RKO (cell line): ENCODE measurements around the gene FIBCD1.

Experiments used
- DNase-seq: peaks from one replicate; pipeline ENCODE4 v3.0.0-alpha.2; 2016; ENCODE audit warnings: low spot score

The FIBCD1 gene, protein sequence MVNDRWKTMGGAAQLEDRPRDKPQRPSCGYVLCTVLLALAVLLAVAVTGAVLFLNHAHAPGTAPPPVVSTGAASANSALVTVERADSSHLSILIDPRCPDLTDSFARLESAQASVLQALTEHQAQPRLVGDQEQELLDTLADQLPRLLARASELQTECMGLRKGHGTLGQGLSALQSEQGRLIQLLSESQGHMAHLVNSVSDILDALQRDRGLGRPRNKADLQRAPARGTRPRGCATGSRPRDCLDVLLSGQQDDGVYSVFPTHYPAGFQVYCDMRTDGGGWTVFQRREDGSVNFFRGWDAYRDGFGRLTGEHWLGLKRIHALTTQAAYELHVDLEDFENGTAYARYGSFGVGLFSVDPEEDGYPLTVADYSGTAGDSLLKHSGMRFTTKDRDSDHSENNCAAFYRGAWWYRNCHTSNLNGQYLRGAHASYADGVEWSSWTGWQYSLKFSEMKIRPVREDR

DNA sequence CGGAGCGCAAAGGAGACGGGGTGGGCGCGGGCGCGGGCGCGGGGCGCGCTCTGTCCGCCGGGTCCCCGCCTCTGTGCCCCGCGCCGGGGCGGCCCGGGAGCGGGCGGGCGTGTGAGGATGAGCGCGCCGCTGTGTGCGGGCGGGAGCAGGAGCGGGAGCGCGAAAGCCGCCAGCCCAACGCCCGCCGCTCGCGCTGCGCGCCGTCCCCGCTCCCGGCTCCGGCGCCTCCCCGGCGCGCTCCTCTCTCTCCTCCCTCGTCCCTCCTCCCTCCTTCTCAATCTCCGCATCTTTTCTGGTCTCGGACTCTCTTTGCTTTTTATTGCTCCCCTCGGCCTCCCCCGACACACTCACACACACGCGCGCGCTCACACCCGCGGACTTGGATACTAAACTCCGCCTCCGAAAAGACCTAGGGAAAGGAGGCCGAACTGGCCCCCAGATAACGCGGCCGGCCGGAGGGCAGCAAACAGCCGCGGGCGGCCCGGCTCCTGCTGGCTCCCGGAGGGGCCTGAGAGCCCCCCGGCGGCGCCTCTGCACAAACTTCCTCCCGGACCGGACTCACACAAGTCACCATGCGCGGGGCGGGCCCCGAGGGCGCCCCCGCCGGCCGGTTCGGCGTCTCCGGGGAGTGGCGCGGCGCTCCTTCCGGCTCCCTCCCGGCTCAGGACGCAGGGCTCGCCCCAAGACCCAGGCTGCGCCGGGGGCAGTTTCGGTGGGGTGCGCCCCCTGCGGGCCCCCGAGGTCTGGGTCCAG is at the start of gene FIBCD1:
Gene FIBCD1, minus strand, starts transcription at position 596 of the 753 bp plus-strand sequence. CDS start 640 bp downstream, outside the sequence.
- DNase-seq, result peak; percentile 85

DNA sequence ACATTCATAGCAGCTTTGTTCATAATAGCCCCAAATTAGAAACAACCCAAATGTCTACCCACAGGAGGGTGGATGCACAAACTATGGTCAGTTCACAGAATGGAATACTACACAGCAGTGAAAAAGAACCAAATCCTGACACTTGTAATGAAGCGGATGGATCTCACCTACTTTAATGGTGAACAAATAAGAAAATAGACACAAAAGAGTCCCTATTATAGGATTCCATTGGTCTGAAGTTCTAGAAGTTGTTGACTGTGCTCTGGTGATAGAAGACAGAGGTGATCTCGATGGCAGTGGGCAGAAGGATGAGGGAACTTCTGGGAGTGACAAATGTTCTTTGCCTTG is 49.3 kb upstream of the FIBCD1 start:
- no peak for DNase-seq

DNA sequence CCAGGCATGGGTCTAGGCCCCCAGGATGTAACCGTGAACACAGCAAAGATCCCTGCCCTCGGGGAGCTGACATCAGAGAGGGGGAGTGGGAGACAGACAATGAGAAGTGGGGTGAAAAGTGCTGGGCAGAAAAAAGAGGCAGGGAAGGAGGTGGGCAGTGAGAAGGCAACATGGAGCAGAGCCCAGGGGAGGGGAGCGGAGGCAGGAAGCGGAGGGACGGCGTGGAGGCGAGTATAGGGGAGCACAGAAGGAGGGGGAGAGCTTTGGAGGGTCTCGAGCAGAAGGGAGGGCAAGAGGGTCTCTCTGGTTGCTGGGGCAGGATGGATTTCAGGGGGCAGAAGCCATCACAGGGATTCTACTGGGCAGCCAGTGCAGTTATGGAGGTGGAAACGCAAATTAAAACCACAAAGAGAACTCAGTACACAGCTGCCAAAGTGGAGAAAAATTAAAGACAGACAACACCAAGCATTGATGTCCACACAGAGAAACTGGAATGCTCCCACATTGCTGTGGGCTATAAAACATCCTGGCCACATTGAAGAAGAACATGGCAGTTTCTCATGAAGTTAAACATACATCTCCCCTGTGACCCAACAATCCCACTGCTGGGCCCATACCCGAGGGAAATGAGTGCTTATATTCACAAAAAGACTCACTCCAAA is 48.8 kb upstream of the FIBCD1 start:
- DNase-seq, result no peak

DNA sequence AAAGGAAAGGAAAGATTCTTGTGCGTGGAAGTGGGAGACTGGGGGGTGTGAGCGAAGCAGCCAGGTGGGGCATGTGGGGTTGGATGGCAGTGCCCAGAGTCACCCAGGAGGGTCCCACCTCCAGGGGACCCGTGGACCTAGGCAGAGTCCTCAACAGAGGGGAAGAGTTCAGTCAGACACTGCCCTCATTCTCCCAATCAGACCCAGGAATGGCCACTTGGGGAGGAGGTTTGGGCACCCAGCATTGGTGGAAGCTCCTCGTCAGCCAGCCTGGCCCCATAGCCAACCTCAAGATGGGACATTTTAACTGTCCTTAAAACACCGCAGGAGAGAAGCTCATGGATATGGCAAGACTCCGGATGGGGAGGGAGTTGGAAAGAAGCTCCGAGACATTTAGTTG is 48.0 kb upstream of the FIBCD1 start:
- no peak for DNase-seq

DNA sequence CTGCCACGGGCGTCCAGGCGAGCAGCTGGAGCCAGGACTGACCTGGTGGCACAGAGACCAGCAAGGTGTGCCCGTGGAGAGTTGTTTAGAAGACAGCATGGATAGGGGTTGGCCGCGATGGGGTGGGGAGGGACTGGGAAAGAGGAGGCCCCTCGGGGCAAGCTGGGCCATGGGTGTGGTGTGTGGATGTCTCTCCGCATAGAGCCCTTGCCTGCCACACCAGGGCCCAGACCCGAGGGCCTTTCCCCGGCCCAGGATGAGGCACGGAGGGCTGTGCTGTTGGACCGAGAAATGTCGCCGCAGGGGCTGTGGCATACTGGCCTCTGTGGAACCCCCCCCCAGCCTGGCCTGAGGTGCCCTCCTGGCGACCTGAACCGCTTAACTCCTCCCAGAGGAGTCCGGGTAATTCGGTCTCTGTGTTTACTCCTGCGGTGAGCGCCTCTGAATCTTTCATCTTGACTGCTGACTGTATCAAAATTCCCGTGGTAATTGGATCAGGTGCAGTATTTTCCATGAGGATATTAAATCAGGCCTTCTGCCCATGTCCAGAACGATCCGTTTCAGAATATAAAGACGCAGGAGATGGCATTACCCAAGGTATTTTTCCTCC is 47.4 kb upstream of the FIBCD1 start:
- no peak for DNase-seq

DNA sequence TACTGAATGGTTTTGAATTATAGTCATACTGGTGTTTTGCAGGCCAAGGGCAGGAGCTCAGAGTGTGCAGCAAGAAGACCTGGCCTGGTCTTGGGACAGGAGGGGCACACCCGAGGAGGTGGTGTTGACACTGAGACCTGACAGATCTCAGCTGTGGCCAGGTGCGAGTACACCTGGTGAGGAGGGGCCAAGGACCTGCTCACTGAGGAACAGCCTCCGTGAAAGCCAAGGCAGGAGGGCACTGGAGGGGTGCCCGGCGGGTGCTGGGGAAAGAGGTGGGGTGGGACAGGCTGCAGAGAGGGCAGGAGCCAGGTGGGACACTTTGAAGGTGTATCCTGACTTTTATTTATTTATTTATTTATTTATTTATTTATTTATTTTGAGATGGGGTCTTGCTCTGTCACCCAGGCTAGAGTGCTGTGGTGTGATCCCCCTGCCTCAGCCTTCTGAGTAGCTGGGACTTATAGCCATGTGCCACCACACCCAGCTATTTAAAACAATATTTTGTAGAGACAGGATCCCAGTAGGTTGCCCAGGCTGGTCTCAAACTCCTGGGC is 46.6 kb upstream of the FIBCD1 start:
- DNase-seq, result no peak

DNA sequence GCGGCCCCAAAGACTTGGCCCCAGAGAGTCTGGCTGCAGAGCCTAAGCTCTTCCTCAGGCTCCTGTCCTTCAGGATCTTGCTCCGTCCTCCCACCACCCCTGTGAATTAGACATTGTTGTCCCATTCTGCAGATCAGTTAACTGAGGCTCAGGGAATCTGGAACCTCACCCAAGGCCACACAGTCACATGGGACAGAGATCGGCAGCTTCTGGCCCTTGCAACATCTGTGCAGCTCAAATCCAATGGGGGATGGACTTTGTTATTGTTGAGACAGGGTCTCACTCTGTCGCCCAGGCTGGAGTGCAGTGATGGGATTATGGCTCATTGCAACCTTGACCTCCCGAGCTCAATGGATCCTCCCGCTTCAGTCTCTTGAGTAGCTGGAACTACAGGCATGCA is 46.0 kb upstream of the FIBCD1 start:
- DNase-seq, result no peak

DNA sequence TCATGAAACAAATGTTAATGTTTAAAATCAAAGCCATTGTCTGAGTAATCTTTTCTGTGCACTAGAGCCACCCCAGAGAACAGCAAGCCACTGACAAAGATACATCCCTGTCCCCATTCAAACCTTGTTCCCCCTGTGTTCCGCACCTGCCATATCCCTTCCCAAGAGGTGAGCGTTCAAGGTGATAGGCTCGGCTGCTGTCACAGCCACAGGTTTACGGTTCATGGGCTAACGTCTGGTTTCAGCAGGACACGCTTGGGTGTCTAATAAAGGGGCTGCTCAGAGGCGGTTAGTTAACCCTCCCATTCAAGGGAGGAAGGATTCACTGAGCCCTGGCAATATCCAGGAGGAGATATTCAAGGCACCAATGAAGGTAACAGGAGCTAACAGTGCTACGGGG is 45.5 kb upstream of the FIBCD1 start:
- DNase-seq, result no peak

DNA sequence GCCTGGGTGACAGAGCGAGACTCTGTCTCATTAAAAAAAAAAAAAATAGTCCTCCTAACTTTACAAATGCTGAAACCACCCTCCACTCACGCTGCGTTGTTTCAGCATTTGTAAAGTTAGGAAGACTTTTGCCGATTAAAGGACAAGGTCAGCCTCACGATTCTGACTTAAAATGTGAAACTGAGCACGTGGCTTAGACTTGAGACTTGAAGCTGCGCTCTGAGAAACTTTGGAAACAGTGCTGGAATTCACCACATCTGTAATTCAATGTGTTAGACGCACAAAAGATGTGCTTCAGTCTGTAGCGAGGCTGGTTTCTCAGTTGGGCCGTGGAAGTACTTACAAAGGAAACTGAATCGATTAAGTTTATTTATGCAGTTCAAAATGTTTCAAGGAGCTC is 44.9 kb upstream of the FIBCD1 start:
- DNase-seq, result no peak

DNA sequence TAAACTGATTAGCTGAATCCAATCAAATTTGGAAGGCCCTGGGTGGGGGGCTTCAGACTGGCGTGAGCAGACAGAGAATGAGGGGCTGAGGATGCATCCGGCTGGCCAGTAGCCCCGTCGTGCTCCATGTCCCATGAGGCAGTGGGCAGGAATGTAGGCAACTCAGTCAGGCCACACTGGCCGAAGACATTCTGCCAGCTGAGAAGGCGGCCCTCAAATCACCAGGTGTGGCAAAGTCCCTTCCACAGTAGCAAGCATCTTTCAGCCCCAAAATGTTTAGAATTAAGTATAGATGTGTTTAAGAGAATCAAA is 44.3 kb upstream of the FIBCD1 start:
- no peak for DNase-seq

DNA sequence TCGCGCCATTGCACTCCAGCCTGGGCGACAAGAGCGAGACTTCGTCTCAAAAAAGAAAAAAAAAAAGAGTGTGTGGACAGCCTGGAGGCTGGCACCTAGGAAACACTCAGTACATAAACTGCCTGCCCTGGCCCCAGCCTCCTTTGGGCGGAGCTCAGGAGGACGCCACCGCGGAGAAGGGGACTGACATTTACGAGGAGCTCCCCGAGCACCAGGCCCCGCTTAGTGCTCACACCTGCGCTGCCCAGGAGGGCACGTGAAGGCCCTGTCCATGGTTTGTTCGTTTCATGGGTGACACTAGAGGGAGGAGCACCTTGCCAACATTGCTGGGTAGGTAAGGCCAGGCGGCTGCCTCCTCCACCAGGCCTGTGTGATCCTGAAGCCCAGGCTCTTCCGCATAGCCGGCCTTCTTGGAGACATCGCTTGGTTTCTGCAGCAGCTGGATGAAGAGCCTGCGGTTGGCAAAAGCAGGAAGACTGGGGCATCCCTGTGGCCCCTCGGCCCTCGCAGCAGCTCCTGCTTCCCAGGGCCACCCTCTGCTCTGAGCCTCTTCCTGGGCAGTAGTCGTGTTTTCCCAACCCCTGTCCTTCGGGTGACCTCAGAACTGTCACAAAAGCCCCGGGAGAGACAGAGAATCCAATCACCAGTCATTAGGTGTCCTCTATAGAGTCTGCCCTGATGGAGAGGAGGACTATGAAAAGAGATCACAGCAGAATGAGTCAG is 43.8 kb upstream of the FIBCD1 start:
- DNase-seq, result no peak

DNA sequence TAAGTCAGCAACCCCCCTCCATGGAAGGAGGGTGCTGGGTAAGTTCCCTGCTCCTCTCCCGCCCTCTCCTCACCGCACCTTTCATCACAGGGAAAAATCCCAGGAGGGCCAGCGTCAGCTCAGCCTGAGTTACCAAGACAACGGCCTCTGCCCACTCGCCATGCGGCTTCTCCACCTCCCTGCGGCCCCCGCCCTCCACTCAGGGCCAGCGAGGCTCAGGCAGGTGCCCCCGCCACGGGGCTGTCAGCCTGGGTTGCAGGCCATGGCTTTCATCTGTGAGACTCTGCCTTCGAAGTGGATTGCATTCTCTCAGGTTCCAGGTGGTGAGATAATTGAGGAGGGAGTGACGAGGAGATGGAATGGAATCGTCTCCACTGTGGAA is 42.7 kb upstream of the FIBCD1 start:
- DNase-seq, result no peak

DNA sequence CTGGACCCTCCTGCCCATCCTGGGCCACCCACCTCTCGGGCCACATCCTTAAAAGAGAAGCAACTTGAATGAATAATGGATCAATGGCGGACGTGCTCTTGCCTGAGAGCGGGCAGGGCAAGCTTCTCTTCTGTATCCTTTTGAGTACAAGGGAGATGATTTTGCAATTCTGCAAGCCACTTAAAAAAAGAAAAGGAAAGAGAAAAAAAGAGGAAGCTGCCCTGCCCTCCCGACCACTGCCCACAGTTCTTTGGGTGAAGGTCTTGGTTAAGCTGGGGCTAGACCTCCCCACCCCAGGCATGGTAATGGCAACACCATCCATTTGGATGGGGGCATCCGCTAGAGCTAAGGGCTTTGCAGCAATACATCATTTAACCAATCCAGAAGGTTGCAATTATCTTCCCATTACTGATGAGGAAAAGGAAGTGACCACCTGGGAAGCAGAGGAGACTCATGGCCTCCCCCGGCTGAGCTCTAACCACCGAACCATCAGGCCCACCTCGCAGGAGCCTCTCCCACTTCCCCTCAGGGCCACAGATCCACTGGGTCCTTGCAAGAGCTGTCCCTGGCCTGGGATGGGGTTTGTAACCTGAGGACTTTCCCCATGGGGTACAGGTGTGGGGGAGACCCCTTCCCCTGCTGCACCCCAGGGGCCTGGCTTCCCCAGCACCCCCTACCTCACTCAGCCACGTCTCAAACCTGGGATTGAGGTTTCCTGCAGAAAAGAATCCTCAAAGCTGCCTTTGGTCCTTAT is 42.1 kb upstream of the FIBCD1 start:
- no peak for DNase-seq

DNA sequence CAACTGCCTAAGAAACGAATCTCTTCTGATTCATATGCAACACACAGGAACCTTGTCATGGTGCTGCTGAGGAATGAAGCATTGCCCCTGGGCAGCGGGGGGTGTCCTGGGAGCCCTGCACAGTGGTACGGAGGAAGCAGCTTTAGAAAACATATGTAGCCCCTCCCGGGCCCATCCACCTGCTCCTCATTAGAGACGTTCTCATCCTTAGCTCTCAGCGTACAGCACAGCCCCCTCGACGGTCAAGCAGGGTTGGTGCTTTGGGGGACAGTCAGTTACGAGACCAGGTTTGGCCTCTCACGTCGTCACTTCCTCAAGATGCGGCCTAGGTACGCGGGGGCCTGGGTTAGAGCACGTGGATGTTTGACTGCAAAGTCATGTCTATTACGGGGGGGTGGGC is 41.5 kb upstream of the FIBCD1 start:
- DNase-seq, result no peak

DNA sequence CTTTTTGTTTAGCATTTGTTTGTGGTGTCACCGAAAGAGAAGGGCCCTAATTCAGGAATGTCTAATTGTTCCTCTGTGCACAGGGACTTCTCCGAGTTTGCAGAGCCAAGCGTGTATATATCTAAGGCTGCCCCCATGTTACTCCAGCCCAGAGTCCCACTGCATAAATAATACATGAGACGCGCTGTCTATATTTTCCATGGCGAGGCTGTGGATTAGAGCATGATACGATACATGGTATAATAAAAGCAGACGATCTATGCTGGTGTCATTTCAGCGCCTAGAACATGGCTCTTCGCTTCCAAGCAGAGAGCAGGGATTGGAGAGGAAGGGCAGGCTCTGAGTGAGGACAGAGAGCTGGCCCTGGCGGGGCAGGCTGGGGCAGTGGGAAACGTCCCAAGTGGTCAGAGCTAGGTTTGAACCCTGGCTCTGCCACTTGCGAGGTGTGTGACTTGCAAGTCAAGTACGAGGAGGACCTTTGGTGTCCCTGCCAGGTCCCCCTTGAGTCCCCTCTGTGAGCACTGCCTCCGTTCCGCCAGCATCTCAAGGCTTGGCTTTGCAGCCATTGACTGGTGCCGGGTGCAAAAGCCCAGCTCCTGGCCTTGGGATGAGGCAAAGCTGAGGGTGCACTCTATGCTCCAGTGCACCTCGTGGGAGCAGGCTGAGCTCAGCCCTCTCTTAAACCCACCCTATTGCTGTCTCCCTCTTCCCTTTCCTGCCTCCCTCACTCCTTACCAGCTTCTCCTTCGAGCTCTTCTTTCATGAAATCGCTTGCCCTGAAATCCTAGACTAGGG is 40.7 kb upstream of the FIBCD1 start:
- no peak for DNase-seq

DNA sequence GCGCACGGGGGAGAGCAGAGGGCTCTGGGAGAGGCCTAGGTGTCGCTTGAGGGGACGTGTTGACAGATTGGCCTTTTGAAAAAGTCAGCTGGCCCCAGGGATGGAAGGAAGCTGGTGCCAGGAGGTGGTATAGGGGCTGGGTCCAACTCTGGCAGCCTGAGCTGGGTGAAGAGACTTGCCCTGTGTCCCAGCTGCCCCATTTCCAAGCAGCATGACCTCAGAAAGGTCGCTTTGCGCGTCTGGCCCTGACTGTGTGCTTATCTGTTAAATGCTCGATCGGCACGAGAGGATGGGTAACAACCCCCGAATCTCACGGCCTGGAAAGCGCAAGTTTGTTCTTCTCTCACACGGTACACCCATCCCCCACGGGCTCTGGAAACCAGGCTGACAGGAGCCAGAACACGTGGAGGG is 38.8 kb upstream of the FIBCD1 start:
- no peak for DNase-seq

DNA sequence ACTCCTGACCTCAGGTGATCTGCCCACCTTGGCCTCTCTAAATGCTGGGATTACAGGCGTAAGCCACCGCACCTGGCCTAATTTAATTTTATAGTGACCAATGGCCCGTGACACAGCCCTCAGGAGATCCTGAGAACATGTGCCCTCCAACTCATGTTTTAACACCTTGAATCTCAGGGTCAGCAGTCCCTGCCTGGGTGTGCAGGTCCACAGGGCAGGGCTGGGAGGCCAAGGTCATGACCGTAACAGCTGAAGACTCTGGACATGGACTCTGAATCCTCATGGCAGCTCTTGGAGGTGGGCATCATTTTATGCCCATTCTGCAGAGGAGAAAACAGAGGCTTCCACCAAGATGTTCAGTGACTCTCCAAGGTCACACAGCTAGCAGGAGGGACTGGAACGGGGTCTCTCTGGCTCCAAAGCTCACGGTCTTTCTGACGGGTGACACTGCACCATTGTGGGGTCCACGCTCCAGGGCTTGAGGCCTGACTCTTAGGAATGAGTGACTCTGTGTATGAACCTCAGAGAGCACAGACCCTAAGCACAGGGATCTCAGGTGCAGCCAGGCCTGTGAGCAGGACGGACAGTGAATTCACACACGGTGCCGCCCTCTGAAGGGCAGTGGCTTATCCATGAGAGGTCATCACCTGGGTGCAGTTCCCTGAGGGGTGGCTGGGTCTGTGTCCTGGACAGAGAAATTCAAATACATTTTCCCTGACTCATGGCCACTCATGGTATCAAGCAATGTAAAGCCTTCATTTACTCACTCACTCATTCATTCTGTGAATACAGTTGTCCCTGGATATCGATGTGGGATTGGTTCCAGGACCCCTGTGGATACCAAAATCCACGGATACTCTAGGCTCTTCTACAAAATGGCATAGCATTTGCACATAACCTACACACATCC is 37.1 kb upstream of the FIBCD1 start:
- DNase-seq, result no peak

DNA sequence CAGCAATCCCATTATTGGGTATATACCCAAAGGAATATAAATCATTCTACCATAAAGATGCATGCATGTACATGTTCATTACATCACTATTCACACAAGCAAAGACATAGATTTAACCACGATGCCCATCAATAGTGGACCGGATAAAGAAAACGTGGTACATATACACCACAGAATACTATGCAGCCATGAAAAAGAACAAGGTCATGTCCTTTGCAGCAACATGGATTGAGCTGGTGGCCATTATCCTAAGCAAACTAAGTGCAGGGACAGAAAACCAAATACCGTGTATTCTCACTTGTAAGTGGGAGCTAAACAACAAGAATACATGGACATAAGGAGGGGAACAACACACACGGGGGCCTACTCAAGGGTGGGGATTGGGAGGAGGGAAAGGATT is 36.1 kb upstream of the FIBCD1 start:
- no peak for DNase-seq

DNA sequence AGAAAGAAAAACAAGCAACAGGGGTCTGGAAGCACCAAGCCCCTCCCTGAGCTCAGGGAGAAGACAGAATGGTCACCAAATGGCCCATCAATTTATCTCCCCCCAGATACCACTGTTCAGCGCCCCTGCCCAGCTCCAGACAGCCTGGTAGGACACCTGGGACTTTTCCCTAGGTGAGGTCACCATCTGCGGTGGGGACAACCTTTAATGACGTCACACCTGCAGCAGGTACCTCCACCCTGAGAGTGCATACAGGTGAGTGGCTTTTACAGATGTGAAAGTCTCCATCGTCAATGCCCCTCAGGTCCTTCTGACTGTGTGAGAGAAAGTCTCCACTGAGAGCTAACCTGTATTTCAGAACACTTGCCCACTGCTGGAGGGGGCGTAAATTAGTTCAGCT is 35.6 kb upstream of the FIBCD1 start:
- DNase-seq, result no peak
